H9 (cell line): ENCODE data around the gene ABCG1. TPM values are rescaled to one million over a fixed set of nuclear protein-coding genes. Genes with fewer than 3 reads are reported as not detected.

ENCODE experiments used
- DNase-seq: peaks from one replicate; pipeline ENCODE4 v3.0.0-alpha.2; 2017
- H2AFZ ChIP-seq: one replicate; pipeline ENCODE4 v1.6.1; 2013; ENCODE audit warnings: mild to moderate bottlenecking, low read length, control low read depth, moderate library complexity
- H2AK5ac ChIP-seq: 2 replicates; pipeline ENCODE4 v1.6.1; 2013; ENCODE audit warnings: low read length, control low read depth, mixed read lengths; ENCODE audit not compliant: insufficient read length
- H2BK120ac ChIP-seq: one replicate; pipeline ENCODE4 v1.6.1; 2013; ENCODE audit warnings: low read depth, mild to moderate bottlenecking, low read length, control low read depth, inconsistent platforms; ENCODE audit not compliant: poor library complexity, severe bottlenecking
- H2BK12ac ChIP-seq: 2 replicates; pipeline ENCODE4 v1.6.1; 2013; ENCODE audit warnings: low read length, control low read depth, mixed read lengths, low read depth; ENCODE audit not compliant: insufficient read length
- H2BK15ac ChIP-seq: 2 replicates; pipeline ENCODE4 v1.6.1; 2013; ENCODE audit warnings: low read depth, low read length, control low read depth
- H2BK20ac ChIP-seq: one replicate; pipeline ENCODE4 v1.6.1; 2013; ENCODE audit warnings: low read depth, mild to moderate bottlenecking, low read length, control low read depth, inconsistent platforms; ENCODE audit not compliant: poor library complexity, severe bottlenecking
- H2BK5ac ChIP-seq: 2 replicates; pipeline ENCODE4 v1.6.1; 2013; ENCODE audit warnings: low read length, control low read depth, mixed read lengths; ENCODE audit not compliant: insufficient read length
- H3K14ac ChIP-seq: 2 replicates; pipeline ENCODE4 v1.6.1; 2013; ENCODE audit warnings: low read length, control low read depth; ENCODE audit not compliant: insufficient read depth
- H3K18ac ChIP-seq: 2 replicates; pipeline ENCODE4 v1.6.1; 2013; ENCODE audit warnings: low read depth, mild to moderate bottlenecking, mixed read lengths, low read length, control low read depth; ENCODE audit not compliant: insufficient read length
- H3K23ac ChIP-seq: 2 replicates; pipeline ENCODE4 v1.6.1; 2013; ENCODE audit warnings: low read length, control low read depth, mixed read lengths, low read depth; ENCODE audit not compliant: insufficient read length
- H3K23me2 ChIP-seq: 2 replicates; pipeline ENCODE4 v1.6.1; 2013; ENCODE audit warnings: low read depth, mild to moderate bottlenecking, mixed read lengths, low read length, control low read depth; ENCODE audit not compliant: insufficient read length, poor library complexity, severe bottlenecking
- H3K27ac ChIP-seq: 2 replicates; pipeline ENCODE4 v1.5.1; 2013; ENCODE audit warnings: low read length, control low read depth, mixed read lengths, low read depth; ENCODE audit not compliant: insufficient read length
- H3K27me3 ChIP-seq: 2 replicates; pipeline ENCODE4 v1.6.1; 2013; ENCODE audit warnings: low read length, control low read depth, inconsistent platforms; ENCODE audit not compliant: insufficient read depth
- H3K4ac ChIP-seq: 2 replicates; pipeline ENCODE4 v1.6.1; 2013; ENCODE audit warnings: low read depth, mild to moderate bottlenecking, control low read depth, inconsistent platforms, low read length, moderate library complexity
- H3K4me1 ChIP-seq: 2 replicates; pipeline ENCODE4 v1.6.1; 2013; ENCODE audit warnings: low read length, control low read depth, inconsistent platforms; ENCODE audit not compliant: insufficient read depth
- H3K4me2 ChIP-seq: 2 replicates; pipeline ENCODE4 v1.6.1; 2013; ENCODE audit warnings: low read length, control low read depth, mixed read lengths; ENCODE audit not compliant: insufficient read length, insufficient read depth
- H3K56ac ChIP-seq: 2 replicates; pipeline ENCODE4 v1.6.1; 2013; ENCODE audit warnings: low read depth, mild to moderate bottlenecking, mixed read lengths, low read length, control low read depth; ENCODE audit not compliant: insufficient read length
- H3K79me1 ChIP-seq: 2 replicates; pipeline ENCODE4 v1.6.1; 2013; ENCODE audit warnings: low read depth, mild to moderate bottlenecking, moderate library complexity, low read length, control low read depth, inconsistent platforms; ENCODE audit not compliant: insufficient read depth, poor library complexity, severe bottlenecking
- H3K79me2 ChIP-seq: 2 replicates; pipeline ENCODE4 v1.6.1; 2013; ENCODE audit warnings: low read length, control low read depth, inconsistent platforms; ENCODE audit not compliant: insufficient read depth
- H3K9ac ChIP-seq: 2 replicates; pipeline ENCODE4 v1.6.1; 2013; ENCODE audit warnings: low read length, control low read depth, mixed read lengths; ENCODE audit not compliant: insufficient read length; ENCODE audit errors: extremely low read depth
- H3K9me3 ChIP-seq: one replicate; pipeline ENCODE4 v1.6.1; 2013; ENCODE audit warnings: low read depth, low read length, inconsistent platforms; ENCODE audit not compliant: control insufficient read depth
- H3T11ph ChIP-seq: one replicate; pipeline ENCODE4 v1.6.1; 2013; ENCODE audit warnings: mild to moderate bottlenecking, low read length, control low read depth, inconsistent platforms
- H4K20me1 ChIP-seq: one replicate; pipeline ENCODE4 v1.6.1; 2013; ENCODE audit not compliant: control insufficient read depth, insufficient read length, insufficient read depth
- H4K5ac ChIP-seq: 2 replicates; pipeline ENCODE4 v1.6.1; 2013; ENCODE audit warnings: low read depth, mild to moderate bottlenecking, mixed read lengths, low read length, control low read depth; ENCODE audit not compliant: insufficient read length
- H4K8ac ChIP-seq: replicated peaks from 2 replicates; pipeline ENCODE4 v1.6.1; 2013; ENCODE audit warnings: low read length, control low read depth, mixed read lengths, low read depth; ENCODE audit not compliant: insufficient read length
- H4K91ac ChIP-seq: 2 replicates; pipeline ENCODE4 v1.6.1; 2013; ENCODE audit warnings: low read depth, mild to moderate bottlenecking, moderate library complexity, mixed read lengths, low read length, control low read depth; ENCODE audit not compliant: insufficient read length
- H3K27ac Mint-ChIP-seq, 3 experiments: 2 replicates in 2 of 3; 3 replicates in 1 of 3; pipeline ENCODE4 v1.8.0; 2020 to 2021; ENCODE audit warnings: mixed read lengths in 3 of 3, mild to moderate bottlenecking in 1 of 3, moderate library complexity in 1 of 3
- H3K27me3 Mint-ChIP-seq: 2 replicates; pipeline ENCODE4 v1.8.0; 2021; ENCODE audit warnings: low read depth, mild to moderate bottlenecking, moderate library complexity, mixed read lengths
- H3K36me3 Mint-ChIP-seq, 3 experiments: 2 replicates in 2 of 3; 3 replicates in 1 of 3; pipeline ENCODE4 v1.8.0; 2020 to 2021; ENCODE audit warnings: low read depth in 3 of 3, mixed read lengths in 3 of 3; ENCODE audit not compliant: insufficient read depth in 1 of 3
- H3K4me1 Mint-ChIP-seq, 2 experiments: 2 replicates each; pipeline ENCODE4 v1.8.0; 2020; ENCODE audit warnings: mixed read lengths in 2 of 2
- H3K4me3 Mint-ChIP-seq, 2 experiments: 2 replicates in 1 of 2; 3 replicates in 1 of 2; pipeline ENCODE4 v1.8.0; 2020 to 2021; ENCODE audit warnings: mild to moderate bottlenecking in 2 of 2, mixed read lengths in 2 of 2, moderate library complexity in 1 of 2
- H3K9me3 Mint-ChIP-seq, 2 experiments: 2 replicates in 1 of 2; 3 replicates in 1 of 2; pipeline ENCODE4 v1.8.0; 2020; ENCODE audit warnings: mild to moderate bottlenecking in 2 of 2, mixed read lengths in 2 of 2, moderate library complexity in 1 of 2
- WGBS: extraction: QIAGEN DNeasy Blood & Tissue Kit; methylation state at CpG from one replicate; pipeline ENCODE4 v1.1.7; 2013; ENCODE audit warnings: missing lambda C conversion rate, low lambda C conversion rate, mixed read lengths; ENCODE audit not compliant: insufficient read length; ENCODE audit errors: extremely low coverage; 5-methylcytosine and 5-hydroxymethylcytosine counted together
- total RNA-seq: library from RNA; stranded (reverse); gene quantifications from 2 replicates; pipeline ENCODE4 v1.2.1, GENCODE V29; 2021
- TF ChIP-seq, protein P1 (sequence below): fragments of 200-600 bp; sonication (generic); conservative IDR thresholded peaks from 3 replicates; pipeline ENCODE4 v1.8.0; 2021; ENCODE audit warnings: antibody characterized with exemption, mild to moderate bottlenecking

The ABCG1 gene
- total RNA-seq, 1 experiment from 2014 or later, result 0.83 TPM

DNA sequence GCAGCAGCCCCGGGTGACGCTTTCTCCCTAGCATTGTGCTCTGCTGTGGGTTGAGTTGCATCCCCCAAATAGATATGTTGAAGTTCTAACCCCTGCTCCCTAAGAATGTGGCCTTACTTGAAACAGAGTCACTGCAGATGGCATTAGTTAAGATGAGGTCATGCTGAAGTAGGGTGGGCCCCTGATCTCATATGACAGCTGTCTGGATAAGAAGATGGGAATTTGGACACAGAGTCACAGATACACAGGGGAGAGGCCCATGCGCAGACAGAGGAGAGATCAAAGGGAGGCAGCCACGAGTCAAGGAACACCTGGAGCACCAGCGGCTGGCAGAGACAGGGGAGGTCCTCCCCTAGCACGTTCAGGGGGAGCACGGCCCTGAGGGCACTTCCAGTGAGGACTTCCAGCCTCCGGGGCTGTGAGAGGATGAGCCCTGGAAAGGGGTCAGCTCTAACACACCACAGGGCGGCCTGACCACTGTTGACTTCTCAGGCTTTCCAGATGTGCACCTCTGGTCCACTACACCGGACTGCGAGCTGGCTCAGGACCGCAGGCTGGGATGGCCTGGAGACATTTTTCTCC lies 46.4 kb downstream of the ABCG1 start:
- Histone ChIP-seq H3K4me1 (peaks cover 2% of the 10 kb centered on the region; the same call in 1 of the 2 replicates), H3K56ac (no peak overlapping the region), H2BK15ac (no peak overlapping the region), H3K23ac (no peak overlapping the region), H2BK12ac (no peak overlapping the region), H3K79me1 (no peaks in the 10 kb centered on the region), H4K8ac (no peak overlapping the region), H4K20me1 (no peaks in the 10 kb centered on the region), H3K23me2 (no peaks in the 10 kb centered on the region), H2AFZ (no peak overlapping the region), H3K18ac (no peak overlapping the region), H3K4ac (no peak overlapping the region), H4K91ac (no peak overlapping the region), H3K4me2 (no peak overlapping the region), H2BK120ac (no peak overlapping the region), H2BK20ac (no peak overlapping the region), H3K14ac (no peak overlapping the region; the same call in 1 of the 2 replicates), H3K79me2 (no peaks in the 10 kb centered on the region), H2BK5ac (no peak overlapping the region), H3K9ac (no peak overlapping the region), H3T11ph (no peak overlapping the region), H2AK5ac (no peak overlapping the region), H3K9me3 (no peaks in the 10 kb centered on the region), H3K27ac (no peak overlapping the region), H4K5ac (no peak overlapping the region), H3K27me3 (no peaks in the 10 kb centered on the region)
- DNase-seq, result no peak
- Mint-ChIP-seq H3K36me3 (no peaks in the 10 kb centered on the region), H3K4me3 (no peak overlapping the region), H3K27ac (no peak overlapping the region; a peak in 1 of 7 replicates), H3K4me1 (peaks cover 27 to 34% of the 10 kb centered on the region in 2 experiments), H3K9me3 (no peaks in the 10 kb centered on the region; a peak in 1 of 5 replicates), H3K27me3 (no peaks in the 10 kb centered on the region; the same call in 1 of the 2 replicates)
- TF ChIP-seq, protein P1, sequence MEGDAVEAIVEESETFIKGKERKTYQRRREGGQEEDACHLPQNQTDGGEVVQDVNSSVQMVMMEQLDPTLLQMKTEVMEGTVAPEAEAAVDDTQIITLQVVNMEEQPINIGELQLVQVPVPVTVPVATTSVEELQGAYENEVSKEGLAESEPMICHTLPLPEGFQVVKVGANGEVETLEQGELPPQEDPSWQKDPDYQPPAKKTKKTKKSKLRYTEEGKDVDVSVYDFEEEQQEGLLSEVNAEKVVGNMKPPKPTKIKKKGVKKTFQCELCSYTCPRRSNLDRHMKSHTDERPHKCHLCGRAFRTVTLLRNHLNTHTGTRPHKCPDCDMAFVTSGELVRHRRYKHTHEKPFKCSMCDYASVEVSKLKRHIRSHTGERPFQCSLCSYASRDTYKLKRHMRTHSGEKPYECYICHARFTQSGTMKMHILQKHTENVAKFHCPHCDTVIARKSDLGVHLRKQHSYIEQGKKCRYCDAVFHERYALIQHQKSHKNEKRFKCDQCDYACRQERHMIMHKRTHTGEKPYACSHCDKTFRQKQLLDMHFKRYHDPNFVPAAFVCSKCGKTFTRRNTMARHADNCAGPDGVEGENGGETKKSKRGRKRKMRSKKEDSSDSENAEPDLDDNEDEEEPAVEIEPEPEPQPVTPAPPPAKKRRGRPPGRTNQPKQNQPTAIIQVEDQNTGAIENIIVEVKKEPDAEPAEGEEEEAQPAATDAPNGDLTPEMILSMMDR, result no peak
- WGBS, result no CpG with 5 or more reads among the region's 12 CpGs
